Stomach (tissue), 9 donors: ENCODE results near the gene KIAA1217. TPM values are rescaled to one million over a fixed set of nuclear protein-coding genes. Genes with fewer than 3 reads are reported as not detected.

ENCODE experiments used
- DNase-seq, 2 donors: peaks; one replicate each; pipeline versions ENCODE4 v3.0.0 to v3.0.0-alpha.2; 2013 to 2019
- H3K27ac ChIP-seq, 5 donors: fragments of 200-600 bp in 4 of 5; sonication (generic) in 4 of 5; one replicate each; pipeline ENCODE4 v1.5.1; 2013 to 2019; ENCODE audit warnings: mild to moderate bottlenecking in 1 of 5, moderate library complexity in 1 of 5
- H3K27me3 ChIP-seq, 3 donors: fragments of 200-600 bp; sonication (generic); one replicate each; pipeline ENCODE4 v1.5.1; 2017 to 2019; ENCODE audit warnings: mixed run types in 1 of 3
- H3K36me3 ChIP-seq, 4 donors: fragments of 200-600 bp; sonication (generic); 1 replicate in 3 of 4; 2 replicates in 1 of 4; pipeline ENCODE4 v1.5.1; 2016 to 2019
- H3K4me1 ChIP-seq, 4 donors: fragments of 200-600 bp; sonication (generic); one replicate each; pipeline ENCODE4 v1.5.1; 2016 to 2019
- H3K4me3 ChIP-seq, 4 donors: fragments of 200-600 bp; sonication (generic) in 3 of 4; one replicate each; pipeline ENCODE4 v1.5.1; 2016 to 2019; ENCODE audit warnings: mild to moderate bottlenecking in 1 of 4
- H3K9me3 ChIP-seq, 4 donors: fragments of 200-600 bp; sonication (generic); one replicate each; pipeline ENCODE4 v1.5.1; 2016 to 2019
- EP300 ChIP-seq: sonication (generic); formaldehyde crosslinking; IDR thresholded peaks from one replicate; pipeline ENCODE4 v1.6.1; 2017; ENCODE audit warnings: antibody characterized with exemption
- POLR2A ChIP-seq, 4 donors: fragments of 450-650 bp; IDR thresholded peaks; one replicate each; pipeline ENCODE4 v1.6.1; 2016; ENCODE audit warnings: antibody characterized with exemption in 4 of 4, control low read depth in 2 of 4, mild to moderate bottlenecking in 1 of 4, moderate library complexity in 1 of 4
- POLR2AphosphoS5 ChIP-seq, 3 donors: sonication (generic); formaldehyde crosslinking; IDR thresholded peaks; one replicate each; pipeline ENCODE4 v1.6.1; 2016; ENCODE audit warnings: antibody characterized with exemption in 3 of 3
- WGBS, 5 donors: extraction: QIAGEN DNeasy Blood & Tissue Kit in 3 of 5; methylation state at CpG; one replicate each; pipeline versions ENCODE4 v1.1.5 to v1.1.7; 2013 to 2018; 5-methylcytosine and 5-hydroxymethylcytosine counted together
- intact Hi-C: fragments of 100-400 bp; cut with DNase I; formaldehyde crosslinking; loops from one replicate; pipeline ENCODE4 v1.15.1; 2023; ENCODE audit warnings: low total_unique reads
- polyA plus RNA-seq, 3 donors: library from polyadenylated mRNA; stranded (reverse); fragments of 200-250 nt; gene quantifications; one replicate each; pipeline ENCODE4 v1.2.3, GENCODE V29; 2013
- total RNA-seq, 5 donors: library from RNA; depleted of rRNA; stranded (reverse); fragments of >200 nt; gene quantifications; one replicate each; pipeline versions ENCODE4 v1.1.0 to v1.2.3, GENCODE V29; 2014 to 2016
- TF ChIP-seq, protein P1 (sequence below), 7 experiments: fragments of 450-650 bp in 4 of 7; fragments of 200-600 bp in 3 of 7; sonication (generic) in 3 of 7; IDR thresholded peaks; one replicate each; pipeline ENCODE4 v1.5.1; 2016 to 2019; ENCODE audit warnings: antibody characterized with exemption in 7 of 7, control low read depth in 2 of 7, mild to moderate bottlenecking in 1 of 7
- donor health status: healthy with polysubstance abuse.
- donor health status: Bipolar disorder and iron deficiency.
- donor health status: healthy.

Gene KIAA1217
- total and polyA plus RNA-seq, 8 donors = 6.2 to 112 (median 24.6) TPM

DNA sequence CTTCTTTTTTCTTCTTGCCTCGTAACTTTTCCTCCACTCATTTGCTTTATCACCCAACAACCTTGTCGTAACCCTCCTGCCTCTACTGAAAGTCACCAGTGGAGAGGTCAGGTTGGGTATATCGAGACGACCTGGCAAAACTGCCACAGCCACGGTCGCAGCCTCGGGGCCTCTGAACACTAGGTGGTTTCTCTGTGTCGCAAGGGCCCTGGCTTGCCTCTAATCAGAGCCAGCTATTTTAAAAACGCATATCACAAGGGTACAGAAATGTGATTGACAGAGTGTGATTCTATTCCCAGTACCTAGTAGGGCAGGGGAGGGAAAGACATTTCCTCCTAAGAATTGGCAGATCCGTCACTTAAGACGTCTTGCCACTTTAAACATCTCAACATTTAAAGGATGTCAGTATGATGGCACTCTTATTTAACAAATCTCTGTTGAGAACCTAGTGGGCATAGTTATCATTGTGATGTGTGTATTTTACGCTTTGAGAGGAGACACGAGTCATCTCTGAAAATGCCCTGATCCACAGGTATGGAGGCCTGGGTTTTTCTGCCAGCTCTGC lies 317.2 kb downstream of the KIAA1217 start:
- no peak for DNase-seq
- WGBS, 5 donors = 85 to 89% (median 87%) methylated on average over 13 of the region's 13 CpGs
- Histone ChIP-seq H3K27me3 (no peaks in the 10 kb centered on the region), H3K36me3 (peaks cover 16 to 100% (median 95%) of the 10 kb centered on the region in 4 donors), H3K27ac (no peak overlapping the region), H3K4me1 (no peaks in the 10 kb centered on the region), H3K9me3 (no peaks in the 10 kb centered on the region), H3K4me3 (no peak overlapping the region)
- TF ChIP-seq, protein P1, sequence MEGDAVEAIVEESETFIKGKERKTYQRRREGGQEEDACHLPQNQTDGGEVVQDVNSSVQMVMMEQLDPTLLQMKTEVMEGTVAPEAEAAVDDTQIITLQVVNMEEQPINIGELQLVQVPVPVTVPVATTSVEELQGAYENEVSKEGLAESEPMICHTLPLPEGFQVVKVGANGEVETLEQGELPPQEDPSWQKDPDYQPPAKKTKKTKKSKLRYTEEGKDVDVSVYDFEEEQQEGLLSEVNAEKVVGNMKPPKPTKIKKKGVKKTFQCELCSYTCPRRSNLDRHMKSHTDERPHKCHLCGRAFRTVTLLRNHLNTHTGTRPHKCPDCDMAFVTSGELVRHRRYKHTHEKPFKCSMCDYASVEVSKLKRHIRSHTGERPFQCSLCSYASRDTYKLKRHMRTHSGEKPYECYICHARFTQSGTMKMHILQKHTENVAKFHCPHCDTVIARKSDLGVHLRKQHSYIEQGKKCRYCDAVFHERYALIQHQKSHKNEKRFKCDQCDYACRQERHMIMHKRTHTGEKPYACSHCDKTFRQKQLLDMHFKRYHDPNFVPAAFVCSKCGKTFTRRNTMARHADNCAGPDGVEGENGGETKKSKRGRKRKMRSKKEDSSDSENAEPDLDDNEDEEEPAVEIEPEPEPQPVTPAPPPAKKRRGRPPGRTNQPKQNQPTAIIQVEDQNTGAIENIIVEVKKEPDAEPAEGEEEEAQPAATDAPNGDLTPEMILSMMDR (IDR thresholded peaks at IDR 0.05) = no peak
- TF ChIP-seq EP300 (no peak), POLR2AphosphoS5 (IDR thresholded peaks at IDR 0.05) (no peak), POLR2A (IDR thresholded peaks at IDR 0.05) (no peak)
- intact Hi-C loops = loop anchor here (10.0 kb wide), 1 partner anchor 531 kb away; no protein-coding TSS in a partner anchor

DNA sequence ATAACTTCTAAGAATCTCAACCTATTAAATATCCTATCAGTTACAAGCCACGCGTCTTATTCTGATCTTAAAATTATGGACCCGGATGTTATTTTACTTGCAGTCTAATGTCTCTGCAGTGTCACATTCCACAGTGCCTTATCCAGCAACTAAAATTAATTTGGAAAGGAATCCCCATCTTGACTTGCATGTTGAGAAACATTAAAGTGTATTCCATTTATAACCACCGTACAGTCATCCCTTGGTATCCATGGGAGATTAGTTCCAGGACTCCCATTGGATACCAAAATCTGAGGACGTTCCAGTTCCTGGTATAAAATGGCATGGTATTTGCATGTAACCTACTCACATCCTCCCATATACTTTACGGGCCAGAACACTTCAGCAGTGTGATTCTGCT lies 320.0 kb downstream of the KIAA1217 start:
- Histone ChIP-seq H3K36me3 (peaks cover 24 to 100% (median 97%) of the 10 kb centered on the region in 4 donors), H3K4me3 (no peak overlapping the region), H3K9me3 (no peaks in the 10 kb centered on the region), H3K27ac (no peak overlapping the region), H3K4me1 (no peaks in the 10 kb centered on the region), H3K27me3 (no peaks in the 10 kb centered on the region)
- TF ChIP-seq, protein P1 (IDR thresholded peaks at IDR 0.05) = no peak
- TF ChIP-seq EP300 = no peak
- no peak for TF ChIP-seq POLR2A (IDR thresholded peaks at IDR 0.05)
- TF ChIP-seq POLR2AphosphoS5 (IDR thresholded peaks at IDR 0.05) = no peak
- 87 to 95% (median 90%) methylated on average over 6 of the region's 6 CpGs for WGBS, 5 donors
- DNase-seq = no peak
- intact Hi-C loops = loop anchor here (10.0 kb wide), 1 partner anchor 534 kb away; no protein-coding TSS in a partner anchor

DNA sequence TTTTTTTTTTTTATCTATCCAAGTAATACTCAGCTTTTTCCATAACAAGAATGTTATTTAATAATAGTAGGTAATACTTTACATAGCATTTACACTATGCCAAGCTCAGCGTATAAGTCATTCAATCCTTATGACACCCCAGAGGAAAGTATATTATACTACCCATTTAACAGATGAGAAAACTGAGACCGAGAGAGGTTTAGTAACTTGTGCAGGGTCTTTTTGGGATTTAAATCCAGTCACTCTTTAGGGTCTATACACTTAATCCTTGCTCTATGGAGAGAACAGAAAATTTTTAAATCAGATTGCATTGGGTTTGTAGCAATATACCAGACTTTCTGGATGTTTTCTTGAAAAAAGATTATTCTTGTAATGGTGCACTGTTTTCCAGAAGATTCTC lies 322.5 kb downstream of the KIAA1217 start:
- TF ChIP-seq, protein P1 (IDR thresholded peaks at IDR 0.05) = no peak
- TF ChIP-seq POLR2AphosphoS5 (IDR thresholded peaks at IDR 0.05) (no peak), POLR2A (IDR thresholded peaks at IDR 0.05) (no peak), EP300 (no peak)
- WGBS, 5 donors = 87 to 97% (median 96%) methylated on average over 2 of the region's 2 CpGs
- H3K27me3 ChIP-seq = no peaks in the 10 kb centered on the region
- no peak overlapping the region for H3K27ac ChIP-seq
- no peaks in the 10 kb centered on the region for H3K4me1 ChIP-seq
- H3K4me3 ChIP-seq = no peak overlapping the region
- intact Hi-C loops = no loop called here
- H3K9me3 ChIP-seq = no peaks in the 10 kb centered on the region
- DNase-seq = no peak
- peaks cover 24 to 100% (median 97%) of the 10 kb centered on the region in 4 donors for H3K36me3 ChIP-seq

DNA sequence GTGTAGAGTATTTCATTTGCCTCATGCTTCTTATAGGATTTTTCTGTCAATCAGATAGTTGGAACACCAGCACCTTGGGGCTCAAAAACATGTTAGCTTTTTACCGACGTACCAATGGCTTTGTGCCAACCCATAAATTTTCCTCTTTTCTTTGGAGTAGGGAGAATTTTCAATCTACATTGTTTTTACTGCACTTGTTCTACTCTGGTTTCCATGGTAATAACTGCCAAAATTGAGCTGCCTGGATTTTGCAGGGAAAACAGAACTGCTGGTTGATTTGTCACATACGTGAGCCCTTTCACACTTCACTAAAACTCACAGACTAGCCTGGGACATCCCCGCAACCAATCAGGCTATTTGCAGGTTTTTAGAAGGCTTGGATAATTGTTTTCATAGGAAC lies 325.0 kb downstream of the KIAA1217 start:
- peaks cover 31 to 96% (median 91%) of the 10 kb centered on the region in 4 donors for H3K36me3 ChIP-seq
- intact Hi-C loops = no loop called here
- no peaks in the 10 kb centered on the region for H3K9me3 ChIP-seq
- H3K27ac ChIP-seq = no peak overlapping the region
- no peaks in the 10 kb centered on the region for H3K27me3 ChIP-seq
- no peak for DNase-seq
- H3K4me3 ChIP-seq = no peak overlapping the region
- TF ChIP-seq POLR2AphosphoS5 (IDR thresholded peaks at IDR 0.05) (no peak), POLR2A (IDR thresholded peaks at IDR 0.05) (no peak)
- TF ChIP-seq, protein P1 (IDR thresholded peaks at IDR 0.05) = no peak
- no peaks in the 10 kb centered on the region for H3K4me1 ChIP-seq
- 75 to 90% (median 88%) methylated on average over 4 of the region's 4 CpGs for WGBS, 5 donors
